Gastroesophageal sphincter (tissue), 4 donors: ENCODE measurements around the gene KCNIP3. TPM values are rescaled to one million over a fixed set of nuclear protein-coding genes. Genes with fewer than 3 reads are reported as not detected.

Experiments used
- ATAC-seq: fragments of 150-250 bp; one replicate; pipeline ENCODE4 v1.9.1; 2016; ENCODE audit warnings: mild to moderate bottlenecking, moderate library complexity
- H3K27ac ChIP-seq, 4 donors: fragments of 200-600 bp; sonication (generic) in 3 of 4; 1 replicate in 3 of 4; 2 replicates in 1 of 4; pipeline ENCODE4 v1.5.1; 2016 to 2019
- H3K27me3 ChIP-seq: fragments of 200-600 bp; sonication (generic); one replicate; pipeline ENCODE4 v1.5.1; 2019
- H3K36me3 ChIP-seq, 2 donors: fragments of 200-600 bp; sonication (generic); one replicate each; pipeline ENCODE4 v1.5.1; 2019; ENCODE audit warnings: control low read depth in 1 of 2
- H3K4me1 ChIP-seq, 3 donors: fragments of 200-600 bp; sonication (generic); 1 replicate in 2 of 3; 2 replicates in 1 of 3; pipeline ENCODE4 v1.5.1; 2016 to 2019; ENCODE audit warnings: control low read depth in 2 of 3
- H3K4me3 ChIP-seq, 2 donors: fragments of 200-600 bp; sonication (generic); one replicate each; pipeline ENCODE4 v1.5.1; 2019; ENCODE audit warnings: mild to moderate bottlenecking in 1 of 2, moderate library complexity in 1 of 2
- H3K9me3 ChIP-seq, 3 donors: fragments of 200-600 bp; sonication (generic); one replicate each; pipeline ENCODE4 v1.5.1; 2017 to 2019; ENCODE audit warnings: control low read depth in 2 of 3
- EP300 ChIP-seq: sonication (generic); formaldehyde crosslinking; IDR thresholded peaks from one replicate; pipeline ENCODE4 v1.6.1; 2017; ENCODE audit warnings: antibody characterized with exemption, mild to moderate bottlenecking
- POLR2A ChIP-seq, 2 donors: fragments of 450-650 bp; IDR thresholded peaks; one replicate each; pipeline ENCODE4 v1.6.1; 2017; ENCODE audit warnings: antibody characterized with exemption in 2 of 2, mild to moderate bottlenecking in 2 of 2, moderate library complexity in 1 of 2
- POLR2AphosphoS5 ChIP-seq: sonication (generic); formaldehyde crosslinking; IDR thresholded peaks from one replicate; pipeline ENCODE4 v1.6.1; 2017; ENCODE audit warnings: antibody characterized with exemption
- WGBS, 2 donors: methylation state at CpG; one replicate each; pipeline ENCODE4 v1.1.5; 2018; ENCODE audit warnings: low coverage in 1 of 2; 5-methylcytosine and 5-hydroxymethylcytosine counted together
- total RNA-seq, 4 donors: library from RNA; depleted of rRNA; stranded (reverse); fragments of >200 nt; gene quantifications; one replicate each; pipeline ENCODE4 v1.1.0, GENCODE V29; 2016
- TF ChIP-seq, protein P1 (sequence below), 4 experiments: fragments of 200-600 bp in 2 of 4; fragments of 450-650 bp in 2 of 4; sonication (generic) in 1 of 4; IDR thresholded peaks; one replicate each; pipeline ENCODE4 v1.5.1; 2017 to 2019; ENCODE audit warnings: antibody characterized with exemption in 4 of 4, mild to moderate bottlenecking in 2 of 4, moderate library complexity in 2 of 4

The KCNIP3 gene
- total RNA-seq, 4 donors from 2014 or later: 14.4 to 41.4 (median 20.0) TPM

DNA sequence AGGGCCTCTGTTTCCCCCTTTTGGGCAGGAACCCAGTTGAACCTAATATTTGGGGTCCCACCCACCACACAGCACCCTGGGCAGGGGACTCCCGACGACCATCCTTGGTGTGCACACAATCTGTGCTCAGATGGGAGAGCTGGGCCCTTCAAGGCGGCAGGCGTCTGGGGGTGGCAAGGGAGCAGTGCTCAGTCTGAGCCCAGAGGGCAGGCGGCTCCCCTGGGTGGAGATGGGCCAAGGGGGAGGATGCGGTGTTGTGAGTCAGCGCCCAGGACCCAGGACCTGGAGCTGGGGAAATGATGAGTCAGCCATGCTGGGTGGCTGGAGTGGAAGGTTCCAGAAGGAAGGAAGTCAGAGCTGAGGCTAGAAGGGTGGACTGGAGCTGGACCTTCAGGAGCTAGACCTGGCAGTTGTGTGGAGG, 19.1 kb upstream of the KCNIP3 start:
- no peak for TF ChIP-seq POLR2AphosphoS5
- TF ChIP-seq, protein P1, sequence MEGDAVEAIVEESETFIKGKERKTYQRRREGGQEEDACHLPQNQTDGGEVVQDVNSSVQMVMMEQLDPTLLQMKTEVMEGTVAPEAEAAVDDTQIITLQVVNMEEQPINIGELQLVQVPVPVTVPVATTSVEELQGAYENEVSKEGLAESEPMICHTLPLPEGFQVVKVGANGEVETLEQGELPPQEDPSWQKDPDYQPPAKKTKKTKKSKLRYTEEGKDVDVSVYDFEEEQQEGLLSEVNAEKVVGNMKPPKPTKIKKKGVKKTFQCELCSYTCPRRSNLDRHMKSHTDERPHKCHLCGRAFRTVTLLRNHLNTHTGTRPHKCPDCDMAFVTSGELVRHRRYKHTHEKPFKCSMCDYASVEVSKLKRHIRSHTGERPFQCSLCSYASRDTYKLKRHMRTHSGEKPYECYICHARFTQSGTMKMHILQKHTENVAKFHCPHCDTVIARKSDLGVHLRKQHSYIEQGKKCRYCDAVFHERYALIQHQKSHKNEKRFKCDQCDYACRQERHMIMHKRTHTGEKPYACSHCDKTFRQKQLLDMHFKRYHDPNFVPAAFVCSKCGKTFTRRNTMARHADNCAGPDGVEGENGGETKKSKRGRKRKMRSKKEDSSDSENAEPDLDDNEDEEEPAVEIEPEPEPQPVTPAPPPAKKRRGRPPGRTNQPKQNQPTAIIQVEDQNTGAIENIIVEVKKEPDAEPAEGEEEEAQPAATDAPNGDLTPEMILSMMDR (IDR thresholded peaks at IDR 0.05): no peak
- no peak for TF ChIP-seq EP300
- TF ChIP-seq POLR2A (IDR thresholded peaks at IDR 0.05): no peak
- H3K9me3 ChIP-seq: no peaks in the 10 kb centered on the region
- ATAC-seq: no peak
- no peaks in the 10 kb centered on the region for H3K36me3 ChIP-seq
- WGBS, 2 donors: no CpG with 5 or more reads among the region's 7 CpGs
- H3K27ac ChIP-seq: no peak overlapping the region
- no peak overlapping the region for H3K4me3 ChIP-seq
- no peaks in the 10 kb centered on the region for H3K27me3 ChIP-seq
- H3K4me1 ChIP-seq: no peaks in the 10 kb centered on the region

DNA sequence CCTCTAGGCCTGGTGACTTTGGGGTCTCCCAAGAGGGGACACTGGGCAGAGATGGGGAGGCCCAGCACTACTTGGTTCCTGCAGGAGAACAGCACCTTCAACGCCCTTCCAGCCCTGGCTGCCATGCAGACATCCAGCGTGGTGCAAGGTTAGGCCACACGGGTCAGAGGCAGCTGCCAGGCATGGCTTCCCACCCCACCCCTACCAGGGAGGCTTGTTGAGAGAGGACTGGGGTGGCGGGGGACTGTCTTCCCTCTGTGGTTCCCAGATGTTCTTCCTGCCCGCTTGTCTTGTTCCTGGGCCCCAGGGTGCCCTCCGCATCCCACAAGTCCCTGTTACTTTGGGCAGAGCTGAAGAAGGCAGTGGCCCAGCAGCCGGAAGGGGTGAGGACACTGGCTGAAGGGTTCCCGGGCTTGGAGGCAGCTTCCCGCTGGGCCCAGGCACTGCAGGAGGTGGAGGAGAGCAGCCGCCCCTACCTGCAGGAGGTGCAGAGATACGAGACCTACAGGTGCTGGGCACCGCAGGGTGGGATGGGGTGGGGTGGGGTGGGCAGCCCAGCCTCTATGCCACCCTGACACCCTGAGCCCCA, 18.4 kb upstream of the KCNIP3 start:
- Histone ChIP-seq H3K4me1 (no peaks in the 10 kb centered on the region), H3K36me3 (no peaks in the 10 kb centered on the region), H3K27ac (no peak overlapping the region), H3K9me3 (no peaks in the 10 kb centered on the region), H3K4me3 (no peak overlapping the region), H3K27me3 (no peaks in the 10 kb centered on the region)
- no peak for ATAC-seq
- TF ChIP-seq POLR2AphosphoS5 (no peak), EP300 (no peak), POLR2A (IDR thresholded peaks at IDR 0.05) (no peak)
- TF ChIP-seq, protein P1 (IDR thresholded peaks at IDR 0.05): no peak
- WGBS, 2 donors: 80 to 90% methylated on average over 2 of the region's 12 CpGs

DNA sequence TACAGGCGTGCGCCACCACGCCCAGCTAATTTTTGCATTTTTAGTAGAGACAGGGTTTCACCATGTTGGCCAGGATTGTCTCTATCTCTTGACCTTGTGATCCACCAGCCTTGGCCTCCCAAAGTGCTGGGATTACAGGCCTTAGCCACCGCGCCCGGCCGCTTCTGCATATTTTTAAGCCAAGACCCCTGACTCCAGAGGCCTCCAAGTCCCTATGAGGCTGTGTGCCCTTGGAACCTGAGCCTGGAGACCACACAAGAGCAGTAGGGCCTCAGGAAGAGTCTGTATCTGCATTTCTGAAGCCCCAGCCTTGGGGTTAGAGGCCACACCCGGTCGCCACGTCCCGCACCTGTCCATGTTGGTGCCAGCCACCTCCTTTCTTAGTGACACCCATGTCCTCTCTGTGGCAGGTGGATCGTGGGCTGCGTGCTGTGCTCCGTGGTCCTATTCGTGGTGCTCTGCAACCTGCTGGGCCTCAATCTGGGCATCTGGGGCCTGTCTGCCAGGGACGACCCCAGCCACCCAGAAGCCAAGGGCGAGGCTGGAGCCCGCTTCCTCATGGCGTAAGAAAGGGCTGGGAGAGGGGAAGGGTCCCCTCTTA, 17.6 kb upstream of the KCNIP3 start:
- WGBS, 2 donors: 87 to 96% methylated on average over 3 to 7 of the region's 19 CpGs
- Histone ChIP-seq H3K27ac (no peak overlapping the region), H3K4me1 (no peaks in the 10 kb centered on the region), H3K9me3 (no peaks in the 10 kb centered on the region), H3K36me3 (no peaks in the 10 kb centered on the region), H3K4me3 (no peak overlapping the region), H3K27me3 (no peaks in the 10 kb centered on the region)
- no peak for ATAC-seq
- TF ChIP-seq POLR2A (IDR thresholded peaks at IDR 0.05): no peak
- no peak for TF ChIP-seq EP300
- TF ChIP-seq, protein P1 (IDR thresholded peaks at IDR 0.05): no peak
- TF ChIP-seq POLR2AphosphoS5: no peak

DNA sequence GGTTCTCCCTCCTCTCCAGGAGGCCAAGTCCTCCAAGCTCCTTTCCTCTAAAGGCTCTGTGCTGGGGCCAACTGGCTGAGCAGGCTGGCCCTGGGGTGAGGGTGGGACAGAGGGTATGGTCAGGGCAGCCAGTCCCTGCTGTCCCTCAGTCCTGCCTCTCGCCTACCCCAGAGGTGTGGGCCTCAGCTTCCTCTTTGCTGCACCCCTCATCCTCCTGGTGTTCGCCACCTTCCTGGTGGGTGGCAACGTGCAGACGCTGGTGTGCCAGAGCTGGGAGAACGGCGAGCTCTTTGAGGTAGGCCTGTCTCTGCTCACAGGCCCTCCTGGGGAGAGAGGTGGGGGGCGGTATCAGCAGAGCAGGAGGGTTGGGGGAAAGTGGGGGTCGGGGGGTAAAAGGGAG, 16.1 kb upstream of the KCNIP3 start:
- no CpG with 5 or more reads among the region's 8 CpGs for WGBS, 2 donors
- TF ChIP-seq POLR2A (IDR thresholded peaks at IDR 0.05): no peak
- TF ChIP-seq, protein P1 (IDR thresholded peaks at IDR 0.05): no peak
- no peak for TF ChIP-seq EP300
- no peak for TF ChIP-seq POLR2AphosphoS5
- H3K9me3 ChIP-seq: no peaks in the 10 kb centered on the region
- H3K27me3 ChIP-seq: no peaks in the 10 kb centered on the region
- no peak overlapping the region for H3K27ac ChIP-seq
- H3K36me3 ChIP-seq: no peaks in the 10 kb centered on the region
- H3K4me3 ChIP-seq: no peak overlapping the region
- H3K4me1 ChIP-seq: no peaks in the 10 kb centered on the region
- no peak for ATAC-seq

DNA sequence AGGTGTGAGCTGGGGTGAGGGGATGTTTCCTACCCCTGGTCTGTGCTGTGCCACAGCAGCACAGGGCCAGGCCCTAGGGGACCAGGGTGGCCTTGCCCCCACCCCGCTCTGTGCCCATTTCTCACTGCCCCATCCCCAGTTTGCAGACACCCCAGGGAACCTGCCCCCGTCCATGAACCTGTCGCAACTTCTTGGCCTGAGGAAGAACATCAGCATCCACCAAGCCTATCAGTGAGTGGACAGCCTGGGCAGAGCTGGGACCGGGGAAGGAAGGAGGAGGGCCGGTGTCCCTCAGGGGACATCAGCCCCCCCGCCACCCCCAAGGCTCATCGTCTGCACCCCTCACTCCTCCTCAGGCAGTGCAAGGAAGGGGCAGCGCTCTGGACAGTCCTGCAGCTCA, 15.4 kb upstream of the KCNIP3 start:
- no peak overlapping the region for H3K4me3 ChIP-seq
- H3K36me3 ChIP-seq: no peaks in the 10 kb centered on the region
- TF ChIP-seq POLR2A (IDR thresholded peaks at IDR 0.05): no peak
- TF ChIP-seq POLR2AphosphoS5: no peak
- TF ChIP-seq, protein P1 (IDR thresholded peaks at IDR 0.05): no peak
- no peak for TF ChIP-seq EP300
- no peaks in the 10 kb centered on the region for H3K4me1 ChIP-seq
- H3K9me3 ChIP-seq: no peaks in the 10 kb centered on the region
- ATAC-seq: no peak
- H3K27ac ChIP-seq: no peak overlapping the region
- H3K27me3 ChIP-seq: no peaks in the 10 kb centered on the region
- WGBS, 2 donors: no CpG with 5 or more reads among the region's 8 CpGs
